Measurements from ENCODE around the gene SLC12A9. TPM values are rescaled to one million over a fixed set of nuclear protein-coding genes. Genes with fewer than 3 reads are reported as not detected.

Gene SLC12A9
- total and polyA plus RNA-seq, 2 of the 8 experiments (the other 6 are each of a cell fraction or from before 2014, with no cell fraction given): 31.4 to 40.1 TPM

- no peak for TF ChIP-seq CHD7 (IDR thresholded peaks at IDR 0.05; ENCODE audit: insufficient replicate concordance, low read length)
Measured at GRCh38 chr7:100817097-100817496, 35.4 kb upstream of the SLC12A9 start (continued).
